T-helper 2 cell treated with Interferon-gamma antibody and Interleukin-4, amounts not matched to agents 100 ng/mL and 5 ng/mL, for 36 hours (primary cell): ENCODE results near the gene MCRIP1. TPM values are rescaled to one million over a fixed set of nuclear protein-coding genes. Genes with fewer than 3 reads are reported as not detected.

ENCODE experiments used
- intact Hi-C: fragments of 100-400 bp; cut with micrococcal nuclease; formaldehyde crosslinking; loops from one replicate; pipeline ENCODE4 v1.15.1; 2023
- total RNA-seq: library from RNA; stranded (reverse); gene quantifications from 2 replicates; pipeline ENCODE4 v1.2.3, GENCODE V29; 2022

MCRIP1 gene
- total RNA-seq, 1 donor from 2014 or later: 36.5 TPM

DNA sequence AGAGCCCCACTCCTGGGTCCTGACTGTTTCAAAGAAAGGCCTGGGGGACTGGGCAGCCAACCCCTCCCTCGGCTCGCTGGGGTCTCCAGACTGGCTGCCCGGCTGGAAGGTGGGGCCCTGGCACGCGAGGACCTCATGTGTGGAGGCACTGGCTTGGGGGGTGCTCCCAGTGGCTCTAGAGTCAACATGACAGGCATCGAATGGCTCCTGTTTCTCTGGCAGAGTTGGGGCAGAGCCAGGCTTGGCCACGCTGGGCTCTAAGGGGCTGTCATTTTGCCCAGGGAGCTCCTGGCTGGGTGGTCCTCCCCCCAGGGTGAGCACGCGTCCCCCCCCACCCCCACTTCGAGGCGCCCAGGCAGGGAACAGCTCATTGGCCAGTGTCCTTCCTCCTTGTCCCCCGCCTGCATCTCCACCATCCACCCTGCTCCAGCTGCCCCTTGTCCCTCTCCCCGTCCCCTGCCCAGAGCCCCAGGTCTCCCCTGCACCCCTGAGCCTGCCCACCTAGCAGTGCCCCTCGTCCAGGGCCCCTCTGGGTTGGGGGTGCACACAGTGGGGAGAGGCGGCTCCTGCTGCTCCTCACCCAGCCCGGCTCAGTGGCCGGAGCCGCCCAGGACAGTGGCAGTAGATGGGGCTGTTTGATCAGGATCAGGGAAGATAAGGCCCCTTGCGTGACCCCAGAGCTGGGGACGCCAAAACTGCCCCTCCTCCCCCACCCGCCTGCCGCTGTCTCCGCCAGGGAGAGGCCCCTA, 26.5 kb downstream of the MCRIP1 start:
- intact Hi-C loops: no loop called here

DNA sequence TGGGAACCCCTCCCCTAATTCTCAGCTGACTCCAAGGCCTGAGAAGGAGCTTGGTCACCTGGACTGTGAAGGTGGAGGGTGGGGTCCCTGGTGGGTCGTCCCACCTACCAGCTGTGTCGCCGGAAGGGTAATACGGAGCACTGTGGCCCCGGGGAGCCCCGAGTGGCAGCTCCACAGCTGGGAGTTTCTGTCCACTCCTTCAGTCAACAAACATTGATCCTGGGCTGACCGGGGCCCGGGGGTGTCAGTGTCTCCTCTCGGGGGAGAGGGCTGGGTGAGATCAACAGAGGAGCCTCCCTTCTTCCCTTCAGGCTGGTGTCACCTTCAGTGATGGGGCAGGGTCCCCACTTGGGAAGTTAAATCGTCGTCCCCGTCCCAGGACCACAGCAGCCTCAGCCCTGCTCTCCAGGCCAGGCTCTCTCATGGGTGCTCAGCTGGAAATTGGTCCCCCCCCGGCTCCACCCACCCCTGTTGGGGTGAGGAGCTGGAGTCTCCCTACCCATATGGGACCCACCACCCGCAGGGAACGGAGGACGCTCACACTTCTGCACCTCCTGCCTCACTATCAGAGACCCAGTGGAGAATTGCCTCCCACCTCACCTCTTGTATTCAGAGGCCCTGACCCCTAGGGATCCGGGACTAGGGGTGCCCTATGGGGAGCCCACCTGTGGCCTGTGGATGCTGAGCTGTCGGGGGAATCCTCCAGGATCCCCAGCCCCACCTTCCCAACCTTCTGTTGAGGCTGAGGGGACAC, 27.2 kb downstream of the MCRIP1 start:
- intact Hi-C loops: no loop called here

DNA sequence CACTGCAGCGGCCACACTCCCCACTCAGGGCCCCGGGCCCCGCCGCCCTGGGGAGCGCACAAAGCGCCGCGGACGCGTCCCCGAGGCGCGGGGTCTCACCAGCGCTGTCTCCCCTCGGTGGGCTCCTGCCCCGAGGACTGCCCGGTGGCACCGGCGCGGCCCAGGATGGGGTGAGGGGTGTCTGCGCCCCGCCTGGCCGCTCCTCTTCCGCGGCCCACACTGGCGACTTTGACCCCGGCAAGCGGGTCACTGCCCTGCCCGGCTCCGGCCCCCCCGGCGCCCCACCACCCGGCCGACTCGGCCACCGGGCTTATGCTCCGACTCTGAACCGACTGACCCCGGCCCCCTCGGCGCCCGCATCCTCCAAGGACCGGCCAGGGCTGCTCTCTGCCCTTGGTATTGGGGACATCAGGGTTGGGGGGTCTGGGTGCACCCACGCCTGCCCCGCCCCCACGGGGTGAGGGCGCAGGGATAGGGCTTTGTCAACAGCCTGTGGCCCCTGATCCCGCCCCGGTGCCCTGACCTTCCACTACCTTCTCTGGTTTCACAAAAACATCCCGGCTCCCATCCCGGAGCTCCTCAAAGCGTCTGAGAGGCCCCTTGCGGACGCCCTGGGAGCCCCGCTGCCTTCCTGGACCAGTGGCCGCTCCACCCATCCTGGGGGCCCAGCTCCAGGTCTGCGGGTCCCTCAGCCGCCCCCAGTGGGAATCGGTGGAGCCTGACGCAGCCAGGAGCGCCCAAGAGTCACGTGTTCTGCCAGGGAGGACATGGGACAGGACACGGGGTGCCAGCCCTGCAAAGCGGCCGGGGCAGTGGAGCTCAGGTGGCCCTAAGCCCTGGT, 28.3 kb downstream of the MCRIP1 start:
- intact Hi-C loops: no loop called here

DNA sequence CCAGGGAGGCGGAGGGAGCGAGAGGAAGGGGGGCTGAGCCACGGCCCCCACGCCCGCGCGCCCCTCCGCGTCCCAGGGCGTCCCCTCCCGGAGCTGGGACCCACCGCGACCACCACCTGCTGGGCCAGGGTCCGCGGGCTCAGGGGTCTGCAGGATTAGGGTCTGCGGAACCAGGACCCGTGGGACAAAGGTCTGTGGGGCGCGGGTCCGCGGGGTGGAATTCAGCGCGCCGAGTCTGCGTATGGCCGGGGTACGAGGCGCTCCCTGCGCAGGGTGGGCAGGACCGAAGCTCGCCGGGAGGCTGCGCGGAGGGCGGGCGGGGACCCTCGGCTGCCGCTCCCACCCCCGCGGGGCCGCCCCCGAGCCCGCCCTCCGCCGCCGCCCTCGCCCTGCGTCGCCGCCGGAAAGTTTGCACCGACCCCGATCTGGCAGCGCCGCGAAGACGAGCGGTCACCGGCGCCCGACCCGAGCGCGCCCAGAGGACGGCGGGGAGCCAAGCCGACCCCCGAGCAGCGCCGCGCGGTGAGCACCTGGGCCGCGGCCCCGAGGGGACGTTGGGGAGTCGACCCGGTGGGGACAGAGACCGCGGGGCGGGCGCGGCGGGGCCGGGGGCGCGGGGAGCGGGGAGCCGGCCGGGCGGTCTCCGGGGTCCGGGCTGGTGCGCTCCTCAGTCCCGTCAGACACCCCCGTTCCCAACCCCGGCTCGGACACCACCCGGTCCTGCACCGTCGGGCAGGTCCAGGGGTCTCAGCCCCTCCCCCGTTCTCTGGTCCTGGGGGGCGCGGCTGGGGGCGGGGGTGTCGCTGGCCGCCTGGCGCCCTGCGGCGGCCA, 29.1 kb downstream of the MCRIP1 start, which contains the start of gene GCGR:
TSS of gene GCGR (plus strand) at position 423 of the 831 bp plus-strand sequence. CDS start 4,869 bp downstream, outside the sequence.
- intact Hi-C loops: no loop called here

DNA sequence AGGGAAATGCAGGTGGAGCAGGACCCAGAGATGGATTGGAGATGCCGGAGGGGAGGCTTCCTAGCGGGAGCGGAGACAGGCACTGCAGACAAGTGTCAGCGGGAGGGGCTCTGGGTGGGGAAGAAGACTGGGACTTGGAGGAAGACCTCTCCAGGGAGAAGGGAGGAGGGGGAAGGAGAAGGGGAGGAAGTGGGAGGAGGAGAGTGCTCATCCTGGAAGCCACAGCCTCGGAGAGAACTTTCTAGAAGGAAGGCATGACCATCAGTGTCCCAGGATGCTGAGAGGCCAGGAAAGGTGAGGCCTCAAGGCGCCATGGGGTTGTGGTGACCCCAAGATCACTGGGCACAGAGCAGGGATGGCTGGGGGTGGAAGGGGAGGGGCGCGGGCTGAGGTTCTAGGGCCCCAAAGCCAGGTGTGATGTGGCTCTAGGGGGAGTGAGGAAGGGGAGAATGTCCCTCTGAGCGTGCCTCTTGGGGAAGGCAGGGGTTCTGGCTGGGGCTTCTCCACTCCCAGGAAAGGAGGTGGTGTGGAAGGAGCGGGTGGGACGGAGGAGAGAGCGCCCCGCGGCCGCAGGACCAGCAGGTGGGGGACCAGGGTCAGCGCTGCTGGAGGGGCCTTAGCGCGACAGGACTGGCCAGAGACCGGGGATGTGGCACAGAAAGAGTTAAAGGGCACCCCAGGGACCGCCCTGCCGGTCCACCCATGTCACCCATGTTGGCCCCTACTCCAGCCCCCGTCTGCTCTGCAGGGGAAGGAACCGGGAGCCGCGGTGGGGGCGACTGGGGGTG, 30.0 kb downstream of the MCRIP1 start:
- intact Hi-C loops: no loop called here

DNA sequence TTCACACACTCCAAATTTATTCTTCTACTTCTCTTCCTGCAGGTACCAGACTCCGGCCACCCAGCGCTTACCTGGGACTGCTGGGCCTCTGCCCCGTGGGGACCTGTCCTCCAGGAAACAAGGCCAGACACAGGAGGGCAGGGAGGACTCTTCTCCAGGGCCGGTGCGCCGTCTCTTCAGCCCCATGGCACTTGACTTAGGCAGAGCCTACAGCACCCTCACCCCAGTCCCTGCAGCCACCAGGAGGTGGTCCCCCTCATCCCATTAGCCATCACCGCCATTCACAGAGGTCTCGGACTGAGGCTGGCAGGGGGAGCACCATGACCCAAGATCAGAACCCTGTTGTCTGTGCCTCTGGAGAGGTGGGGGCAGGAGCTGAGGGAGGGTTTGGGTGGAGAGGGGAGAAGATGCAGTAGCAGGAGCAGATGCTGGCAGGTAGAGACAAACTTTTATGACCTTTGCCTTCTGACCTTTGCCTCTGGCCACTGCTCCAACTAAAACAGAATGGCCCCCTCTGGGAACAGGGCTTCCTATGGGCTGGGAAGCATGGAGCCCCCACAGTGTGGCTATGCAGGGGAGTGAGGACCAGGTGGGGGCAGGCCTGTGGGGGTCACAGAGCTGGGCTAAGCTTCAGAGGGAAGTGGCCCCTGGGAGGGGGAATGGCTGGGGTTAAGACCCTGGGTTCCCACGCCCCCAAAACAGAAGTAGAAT, 30.9 kb downstream of the MCRIP1 start:
- intact Hi-C loops: no loop called here

DNA sequence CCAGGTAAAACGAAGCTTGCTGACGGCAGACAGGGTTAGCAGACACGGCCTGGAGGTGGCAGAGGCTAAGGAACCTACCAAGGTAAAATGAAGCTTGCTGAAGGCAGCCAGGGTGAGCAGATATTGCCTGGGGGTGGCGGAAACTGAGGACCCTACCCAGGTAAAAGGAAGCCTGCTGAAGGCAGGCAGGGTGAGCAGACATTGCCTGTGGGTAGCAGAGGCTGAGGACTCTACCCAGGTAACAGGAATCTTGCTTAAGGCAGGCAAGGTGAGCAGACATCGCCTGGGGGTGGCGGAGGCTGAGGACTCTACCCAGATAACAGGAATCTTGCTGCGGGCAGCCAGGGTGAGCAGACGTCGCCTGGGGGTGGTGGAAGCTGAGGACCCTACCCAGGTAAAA, 31.8 kb downstream of the MCRIP1 start:
- intact Hi-C loops: no loop called here

DNA sequence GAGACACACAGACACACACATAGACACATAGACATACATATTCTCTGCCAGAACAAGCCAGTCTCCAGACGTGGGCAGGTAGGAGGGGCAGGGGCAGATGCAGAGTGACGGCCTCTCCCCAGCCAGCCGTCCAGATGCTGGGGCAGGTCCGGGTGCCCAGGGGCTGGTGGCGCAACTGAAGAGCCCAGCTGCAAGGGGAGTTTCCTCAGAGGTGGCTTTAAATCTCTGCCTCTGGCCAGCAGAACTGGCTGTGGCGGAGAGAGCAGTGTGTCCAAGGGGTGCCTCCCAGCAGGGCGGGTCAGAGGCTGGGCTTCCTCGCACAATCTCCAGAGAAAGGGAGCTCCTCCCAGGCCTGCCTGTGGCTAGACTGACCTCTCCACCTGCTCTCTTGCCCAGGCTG, 38.6 kb downstream of the MCRIP1 start:
- intact Hi-C loops: no loop called here

DNA sequence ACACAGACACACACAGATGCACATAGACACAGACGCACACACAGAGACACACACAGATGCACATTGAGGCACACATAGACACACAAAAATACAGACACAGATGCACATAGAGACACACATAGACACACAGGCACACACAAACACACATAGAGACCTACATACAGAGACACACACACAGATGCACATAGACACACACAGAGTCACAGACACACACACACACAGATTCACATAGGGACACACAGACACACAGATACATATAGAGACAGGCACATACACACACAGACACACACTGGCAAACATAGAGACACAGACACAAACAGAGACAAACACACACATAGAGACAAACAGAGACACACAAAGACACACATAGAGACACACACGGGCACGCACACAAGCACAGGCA, 39.0 kb downstream of the MCRIP1 start:
- intact Hi-C loops: no loop called here

DNA sequence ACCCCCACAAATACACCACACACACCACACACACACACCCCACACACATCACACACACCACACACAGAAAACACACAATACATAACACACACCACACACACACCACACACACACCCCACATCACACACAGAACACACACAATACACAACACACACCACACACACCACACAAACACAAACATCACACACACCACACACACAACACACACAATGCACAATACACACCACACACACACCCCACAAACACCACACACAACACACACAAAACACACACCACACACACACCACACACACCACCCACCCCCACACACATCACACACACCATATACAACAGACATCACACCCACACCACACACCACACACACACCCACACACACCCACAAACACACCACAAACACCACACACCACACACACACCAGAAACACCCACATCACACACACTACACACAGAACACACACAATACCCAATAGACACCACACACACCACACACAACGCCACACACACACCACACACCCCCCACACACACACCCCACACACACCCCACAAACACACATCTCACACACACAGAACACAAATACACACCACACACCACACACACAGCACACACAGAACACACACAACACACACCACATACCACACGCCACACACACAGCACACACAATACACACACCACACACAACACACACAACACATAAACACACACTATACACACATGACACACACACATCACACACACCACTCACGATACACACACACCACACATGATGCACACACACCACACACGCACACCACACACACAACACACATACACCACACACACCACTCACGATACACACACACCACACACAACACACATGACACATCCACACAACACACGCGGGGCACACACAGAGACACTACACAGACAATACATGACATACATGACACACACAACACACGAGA, 40.1 kb downstream of the MCRIP1 start:
- intact Hi-C loops: no loop called here

Other genes starting within 250 kb of the MCRIP1 start
- 101 and 106 TPM in 2 replicates for gene NPLOC4, start 196.2 kb downstream of the MCRIP1 start, total RNA-seq
- 0.39 and 0.61 TPM in 2 replicates for gene TSPAN10, start 196.1 kb downstream of the MCRIP1 start, total RNA-seq
- gene PDE6G, start 176.7 kb downstream of the MCRIP1 start, total RNA-seq: 23.4 and 27.9 TPM in 2 replicates
- 40.7 and 42.5 TPM in 2 replicates for gene OXLD1, start 166.7 kb downstream of the MCRIP1 start, total RNA-seq
- gene CCDC137, start 166.6 kb downstream of the MCRIP1 start, total RNA-seq: 39.2 and 43.7 TPM in 2 replicates
- 28.9 and 31.6 TPM in 2 replicates for gene ARL16, start 149.5 kb downstream of the MCRIP1 start, total RNA-seq
- gene HGS, start 149.3 kb downstream of the MCRIP1 start, total RNA-seq: 117 and 118 TPM in 2 replicates
- 98.1 and 102 TPM in 2 replicates for gene MRPL12, start 129.9 kb downstream of the MCRIP1 start, total RNA-seq
- 33.5 and 36.6 TPM in 2 replicates for gene SLC25A10, start 121.0 kb downstream of the MCRIP1 start, total RNA-seq
- 0.07 TPM in 1 of 2 replicates, not detected in the other for gene GCGR, start 29.1 kb downstream of the MCRIP1 start, total RNA-seq
- not detected in 2 replicates for gene PPP1R27, start 1.8 kb upstream of the MCRIP1 start, total RNA-seq
- 589 and 618 TPM in 2 replicates for gene P4HB, start 27.2 kb upstream of the MCRIP1 start, total RNA-seq
- 703 and 716 TPM in 2 replicates for gene ARHGDIA, start 38.0 kb upstream of the MCRIP1 start, total RNA-seq
- 218 and 230 TPM in 2 replicates for gene ALYREF, start 58.3 kb upstream of the MCRIP1 start, total RNA-seq
- gene ANAPC11, start 58.4 kb upstream of the MCRIP1 start, total RNA-seq: 91.4 and 104 TPM in 2 replicates
- gene NPB, start 68.9 kb upstream of the MCRIP1 start, total RNA-seq: 0.11 and 0.48 TPM in 2 replicates
- gene PCYT2, start 78.1 kb upstream of the MCRIP1 start, total RNA-seq: 35.0 and 39.1 TPM in 2 replicates
- gene SIRT7, start 84.9 kb upstream of the MCRIP1 start, total RNA-seq: 57.2 and 58.6 TPM in 2 replicates
- 23.3 and 23.6 TPM in 2 replicates for gene MAFG, start 94.4 kb upstream of the MCRIP1 start, total RNA-seq
- gene PYCR1, start 104.0 kb upstream of the MCRIP1 start, total RNA-seq: 35.6 TPM in 2 replicates
- gene MYADML2, start 113.9 kb upstream of the MCRIP1 start, total RNA-seq: not detected in 2 replicates
- 0.11 and 0.48 TPM in 2 replicates for gene NOTUM, start 127.9 kb upstream of the MCRIP1 start, total RNA-seq
- 34.4 and 35.5 TPM in 2 replicates for gene ASPSCR1, start 144.3 kb upstream of the MCRIP1 start, total RNA-seq
- gene CENPX, start 189.6 kb upstream of the MCRIP1 start, total RNA-seq: 82.9 and 87.9 TPM in 2 replicates
- gene LRRC45, start 190.0 kb upstream of the MCRIP1 start, total RNA-seq: 46.0 and 46.6 TPM in 2 replicates
- gene RAC3, start 198.4 kb upstream of the MCRIP1 start, total RNA-seq: 10.0 and 12.3 TPM in 2 replicates
- gene DCXR, start 204.4 kb upstream of the MCRIP1 start, total RNA-seq: 118 and 124 TPM in 2 replicates
- gene RFNG, start 218.5 kb upstream of the MCRIP1 start, total RNA-seq: 20.8 and 20.9 TPM in 2 replicates
- gene GPS1, start 218.6 kb upstream of the MCRIP1 start, total RNA-seq: 86.4 and 87.5 TPM in 2 replicates
- gene DUS1L, start 232.5 kb upstream of the MCRIP1 start, total RNA-seq: 113 and 129 TPM in 2 replicates